Adrenal gland (tissue), 12 donors: ENCODE results near the gene PFKFB1. TPM values are rescaled to one million over a fixed set of nuclear protein-coding genes. Genes with fewer than 3 reads are reported as not detected.

Source experiments
- DNase-seq, 7 donors: peaks; one replicate each; pipeline ENCODE4 v3.0.0-alpha.2; 2019 to 2020
- H3K27ac ChIP-seq, 5 donors: fragments of 200-600 bp; sonication (generic) in 4 of 5; 1 replicate in 3 of 5; 2 replicates in 2 of 5; pipeline versions ENCODE4 v1.5.1 to v1.8.0; 2016 to 2020; ENCODE audit warnings: mild to moderate bottlenecking in 1 of 5
- H3K27me3 ChIP-seq: fragments of 200-600 bp; 2 replicates; pipeline ENCODE4 v1.8.0; 2021
- H3K36me3 ChIP-seq, 2 donors: fragments of 200-600 bp; replicated peaks in 1 of 2; 1 replicate in 1 of 2; 2 replicates in 1 of 2; pipeline versions ENCODE4 v1.5.1 to v1.8.0; 2018 to 2022
- H3K4me1 ChIP-seq, 2 donors: fragments of 200-600 bp; replicated peaks in 1 of 2; 1 replicate in 1 of 2; 2 replicates in 1 of 2; pipeline versions ENCODE4 v1.5.1 to v1.8.0; 2018 to 2021
- H3K4me3 ChIP-seq, 4 donors: fragments of 200-600 bp; sonication (generic) in 3 of 4; one replicate each; pipeline ENCODE4 v1.5.1; 2016 to 2018
- H3K9me3 ChIP-seq, 3 donors: fragments of 200-600 bp; sonication (generic) in 1 of 3; replicated peaks in 1 of 3; 1 replicate in 2 of 3; 2 replicates in 1 of 3; pipeline versions ENCODE4 v1.5.1 to v1.8.0; 2016 to 2021
- CTCF ChIP-seq, 6 experiments: fragments of 450-650 bp in 4 of 6; fragments of 200-600 bp in 2 of 6; sonication (generic) in 1 of 6; IDR thresholded peaks; 1 replicate in 5 of 6; 2 replicates in 1 of 6; pipeline versions ENCODE4 v1.5.1 to v1.8.0; 2016 to 2021; ENCODE audit warnings: antibody characterized with exemption in 6 of 6, mild to moderate bottlenecking in 2 of 6, moderate library complexity in 1 of 6
- POLR2A ChIP-seq, 2 donors: fragments of 450-650 bp; IDR thresholded peaks; one replicate each; pipeline ENCODE4 v1.6.1; 2017; ENCODE audit warnings: antibody characterized with exemption in 2 of 2, mild to moderate bottlenecking in 2 of 2, moderate library complexity in 1 of 2
- WGBS, 4 donors: extraction: QIAGEN DNeasy Blood & Tissue Kit in 2 of 4; methylation state at CpG; one replicate each; pipeline versions ENCODE4 v1.1.5 to v1.1.7; 2013 to 2017; 5-methylcytosine and 5-hydroxymethylcytosine counted together
- intact Hi-C, 2 donors: fragments of 100-400 bp; cut with DNase I; formaldehyde crosslinking; loops; one replicate each; pipeline versions ENCODE4 v1.14.1 to v1.15.0; 2022 to 2023
- polyA plus RNA-seq, 3 donors: library from polyadenylated mRNA; stranded (reverse); fragments of 200-250 nt in 2 of 3; fragments of 350-450 nt in 1 of 3; fragmentation: Illumina TruSeq in 1 of 3; extraction: RNeasy Lipid Tissue Mini Kit (QIAGEN cat#74804) in 1 of 3; gene quantifications; one replicate each; pipeline ENCODE4 v1.2.3, GENCODE V29; 2013 to 2014
- total RNA-seq, 9 donors: library from RNA; depleted of rRNA in 4 of 9; stranded (reverse); fragments of >200 nt in 4 of 9; fragments of 120-200 nt in 1 of 9; fragmentation: NEBNext Ultra II Directional in 1 of 9; extraction: Animal tissue kit (Norgen Biotek cat#: 25700) in 1 of 9; gene quantifications; one replicate each; pipeline versions ENCODE4 v1.1.0 to v1.2.4, GENCODE V29; 2013 to 2023
- donor health status: healthy with polysubstance abuse.
- donor health status: Bipolar disorder and iron deficiency.
- donor health status: DM: yes; HTN: yes; CAD: no.
- donor health status: DM: no; HTN: no; CAD: no.
- donor health status: DM: no; HTN: no; CAD: no.
- donor health status: DM: yes; HTN: yes; CAD: no.

Gene PFKFB1
- total and polyA plus RNA-seq, 12 donors: 0.25 to 4.1 (median 0.41) TPM; not detected in 3

- H3K27ac ChIP-seq: no peak overlapping the region
- H3K4me1 ChIP-seq: no peaks in the 10 kb centered on the region
- intact Hi-C loops: no loop called here
- no peak for DNase-seq
- no peaks in the 10 kb centered on the region for H3K9me3 ChIP-seq
- H3K36me3 ChIP-seq: no peaks in the 10 kb centered on the region
- no peak overlapping the region for H3K4me3 ChIP-seq
- TF ChIP-seq POLR2A (IDR thresholded peaks at IDR 0.05): no peak
- TF ChIP-seq CTCF (IDR thresholded peaks at IDR 0.05): no peak
- 55 to 96% (median 78%) methylated on average over 2 of the region's 2 CpGs for WGBS, 4 donors
- H3K27me3 ChIP-seq: no peaks in the 10 kb centered on the region
Observed at GRCh38 chrX:54931107-54931506, 62.9 kb downstream of the PFKFB1 start.

GRCh38 chrX:54930291-54931049, 63.5 kb downstream of the PFKFB1 start:
- DNase-seq: no peak
- Histone ChIP-seq H3K36me3 (no peaks in the 10 kb centered on the region), H3K4me1 (no peaks in the 10 kb centered on the region), H3K27me3 (no peaks in the 10 kb centered on the region), H3K4me3 (no peak overlapping the region), H3K27ac (no peak overlapping the region), H3K9me3 (no peaks in the 10 kb centered on the region)
- TF ChIP-seq POLR2A (IDR thresholded peaks at IDR 0.05) (no peak), CTCF (IDR thresholded peaks at IDR 0.05) (no peak)
- intact Hi-C loops: no loop called here
- 87 to 100% (median 94%) methylated on average over 3 to 17 of the region's 17 CpGs for WGBS, 4 donors

GRCh38 chrX:54928876-54929275, 65.1 kb downstream of the PFKFB1 start:
- WGBS, 4 donors: 80 to 96% (median 92%) methylated on average over 1 to 3 of the region's 3 CpGs
- intact Hi-C loops: no loop called here
- DNase-seq: no peak
- Histone ChIP-seq H3K9me3 (no peaks in the 10 kb centered on the region), H3K27ac (no peak overlapping the region), H3K36me3 (no peaks in the 10 kb centered on the region), H3K4me3 (no peak overlapping the region), H3K27me3 (peaks cover 6% of the 10 kb centered on the region), H3K4me1 (no peaks in the 10 kb centered on the region)
- TF ChIP-seq CTCF (IDR thresholded peaks at IDR 0.05): no peak
- no peak for TF ChIP-seq POLR2A (IDR thresholded peaks at IDR 0.05)

- Histone ChIP-seq H3K27me3 (peaks cover 7% of the 10 kb centered on the region), H3K9me3 (no peaks in the 10 kb centered on the region), H3K4me1 (no peaks in the 10 kb centered on the region), H3K4me3 (no peak overlapping the region), H3K27ac (no peak overlapping the region), H3K36me3 (no peaks in the 10 kb centered on the region)
- no peak for DNase-seq
- TF ChIP-seq CTCF (IDR thresholded peaks at IDR 0.05): no peak
- intact Hi-C loops: no loop called here
- WGBS, 4 donors: 17 to 73% (median 56%) methylated on average over 1 to 2 of the region's 2 CpGs
Observed at GRCh38 chrX:54926978-54927377, 67.0 kb downstream of the PFKFB1 start.
